ENCODE measurements around the gene MYO5C.
"Not testable (repeated sequence)": the region's sequence is repeated elsewhere in the genome, so short reads cannot be mapped to it uniquely, and the experiment has no call there.

MYO5C gene

GRCh38 chr15:52307847-52308246, 12.2 kb upstream of the MYO5C start:
- no peak for DNase-seq

DNA sequence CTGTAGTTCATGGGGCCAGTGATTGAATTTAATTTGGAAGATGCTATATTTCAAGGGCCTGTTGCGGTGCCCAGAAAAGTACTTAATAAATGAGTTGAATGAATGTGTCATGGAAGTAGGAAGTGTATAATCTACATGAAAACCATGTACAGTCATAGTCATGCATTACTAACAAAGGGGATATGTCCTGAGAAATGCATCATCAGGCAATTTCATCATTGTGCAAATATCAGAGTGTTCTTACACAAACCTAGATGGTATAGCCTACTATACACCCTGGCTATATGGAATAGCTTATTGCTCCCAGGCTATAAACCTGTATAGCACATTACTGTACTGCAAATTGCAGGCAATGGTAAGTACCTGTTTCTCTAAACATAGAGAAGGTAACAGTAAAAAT, 10.7 kb upstream of the MYO5C start:
- DNase-seq = no peak

DNA sequence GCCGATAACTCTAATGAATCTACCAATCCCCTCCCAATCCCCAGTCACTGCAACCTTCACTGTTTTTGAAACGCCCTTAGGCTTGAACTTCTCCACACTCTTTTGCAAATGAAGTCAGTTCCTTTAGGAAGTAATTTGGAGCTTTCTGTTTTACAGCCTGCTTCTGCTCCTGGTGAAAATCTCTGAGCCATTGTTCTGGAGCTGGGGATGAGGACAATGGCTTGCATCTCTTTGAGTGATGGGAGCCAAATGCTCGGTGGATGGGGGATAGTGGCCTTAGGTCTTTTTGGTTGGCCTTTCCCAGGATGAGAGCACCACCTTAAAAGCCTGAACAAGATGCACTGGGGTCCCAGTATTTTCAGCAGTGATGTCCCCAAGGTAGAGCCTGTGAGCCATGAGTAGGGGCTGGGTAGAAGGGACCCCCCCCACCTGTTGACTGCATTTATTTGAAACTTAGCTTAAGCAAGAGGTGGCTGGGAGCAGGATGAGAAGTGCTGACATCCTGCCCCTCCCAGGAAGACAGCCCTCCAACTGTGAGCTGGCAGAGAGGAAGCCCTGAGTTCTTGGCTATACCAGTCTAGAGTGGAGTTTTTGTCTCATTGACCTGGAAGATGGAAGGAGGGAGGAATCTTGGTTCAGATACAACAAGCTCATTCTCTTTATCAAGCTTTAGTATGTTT, 7.6 kb upstream of the MYO5C start:
- no peak for DNase-seq

DNA sequence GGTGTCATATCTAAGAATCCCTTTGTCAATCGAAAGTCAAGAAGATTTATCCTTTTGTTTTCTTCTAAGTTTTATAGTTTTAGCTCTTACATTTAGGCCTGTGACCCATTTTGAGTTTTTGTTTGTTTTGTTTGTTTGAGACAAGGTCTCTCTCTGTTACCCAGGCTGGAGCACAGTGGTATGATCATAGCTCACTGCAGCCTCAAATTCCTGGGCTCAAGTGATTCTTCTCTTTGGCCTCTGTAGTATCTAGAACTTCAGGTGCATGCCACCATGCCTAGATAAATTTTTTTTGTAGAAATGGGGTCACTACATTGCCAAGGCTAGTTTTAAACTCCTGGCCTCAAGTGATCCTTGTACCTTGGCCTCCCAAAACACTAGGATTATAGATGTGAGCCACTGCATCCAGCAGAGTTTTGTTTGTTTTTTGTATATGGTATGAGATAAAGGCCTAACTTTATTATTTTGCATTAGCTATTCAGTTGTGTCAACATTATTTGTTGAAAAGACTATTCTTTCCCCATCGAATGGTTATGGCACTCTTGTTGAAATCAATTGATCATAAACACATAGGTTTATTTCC, 5.8 kb upstream of the MYO5C start:
- no peak for DNase-seq

- no peak for DNase-seq
These were observed 653 bp downstream of the MYO5C start for GRCh38 chr15:52294881-52295420.

GRCh38 chr15:52292780-52293392, 2.7 kb downstream of the MYO5C start:
- no peak for DNase-seq

DNA sequence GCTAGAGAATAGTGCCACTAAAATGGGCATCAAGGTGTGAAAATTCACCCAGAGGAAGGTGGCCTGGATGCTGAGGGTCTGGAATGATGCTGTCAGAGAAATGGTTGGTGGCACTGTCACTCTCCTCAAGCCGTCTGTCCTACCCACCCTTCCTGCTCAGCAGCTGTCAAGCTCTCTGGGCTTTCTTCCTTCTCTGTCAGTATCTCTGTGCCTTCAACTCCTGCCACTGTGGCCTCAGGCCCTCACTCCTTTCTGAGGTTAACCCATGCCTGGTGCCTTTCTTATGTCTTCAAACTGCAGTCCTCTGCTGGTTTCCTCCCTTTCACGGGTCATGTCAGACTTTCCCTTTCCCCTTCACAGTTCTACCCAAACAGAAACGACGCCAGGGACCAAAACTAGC, 4.4 kb downstream of the MYO5C start:
- DNase-seq = no peak

DNA sequence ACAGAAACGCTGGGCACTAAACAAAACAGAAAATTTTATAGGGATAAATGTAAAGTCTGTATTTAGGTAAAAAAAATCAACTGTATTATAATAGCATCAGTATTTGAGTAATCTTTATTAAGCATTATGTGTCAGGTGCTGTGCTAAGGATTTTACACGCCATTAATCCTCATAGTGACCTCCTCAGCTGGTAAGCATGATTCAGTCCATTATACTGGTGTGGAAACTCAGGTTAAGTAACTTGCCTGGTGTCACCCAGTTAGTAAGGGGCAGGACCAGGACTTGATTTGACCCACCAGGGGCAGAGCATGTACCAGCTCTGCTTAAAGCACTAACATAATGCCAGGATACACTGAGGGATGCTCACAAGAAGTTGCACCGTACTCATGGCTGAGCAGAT, 4.8 kb downstream of the MYO5C start:
- DNase-seq = no peak

DNA sequence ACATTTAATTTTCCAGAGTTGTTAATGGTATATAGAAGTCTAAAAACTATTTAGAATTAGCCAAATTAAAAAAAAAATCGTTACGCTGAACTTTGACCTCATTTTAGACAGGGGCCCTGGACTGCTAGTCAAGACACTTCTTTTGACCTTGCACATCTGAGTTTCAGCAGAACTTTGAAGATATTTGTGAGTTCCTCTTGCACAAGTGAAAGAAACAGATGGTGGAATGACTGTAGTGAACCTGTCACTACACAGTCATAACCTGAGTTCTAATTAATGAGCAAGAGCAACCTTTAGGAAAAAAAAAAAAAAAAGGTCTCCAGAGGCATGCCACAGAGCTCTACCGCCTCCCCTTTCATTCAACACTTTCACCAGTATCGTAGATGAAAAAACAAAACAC, 5.3 kb downstream of the MYO5C start:
- no peak for DNase-seq

GRCh38 chr15:52289629-52290081, 5.9 kb downstream of the MYO5C start:
- no peak for DNase-seq

DNA sequence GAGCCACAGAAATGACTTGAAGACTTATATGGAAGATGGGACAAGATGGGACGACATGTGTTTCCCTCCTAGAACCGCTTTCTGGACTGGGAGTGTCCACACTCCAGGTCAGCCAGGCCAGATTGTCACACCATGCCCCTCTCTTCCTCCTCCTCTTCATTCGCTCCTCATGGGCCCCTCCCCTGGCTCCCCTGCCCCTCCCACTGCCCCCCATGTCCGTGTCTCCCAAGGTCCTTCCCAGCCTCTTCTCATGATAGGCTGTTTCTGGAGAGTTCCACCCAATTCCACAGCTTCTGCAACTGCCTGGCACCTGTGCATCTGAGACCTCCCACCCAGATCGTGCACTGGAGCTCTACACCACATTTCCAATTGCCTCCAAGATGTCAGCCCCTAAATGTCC, 6.6 kb downstream of the MYO5C start:
- no peak for DNase-seq

- no peak for DNase-seq
These were observed 7.3 kb downstream of the MYO5C start for GRCh38 chr15:52288051-52288942.

DNA sequence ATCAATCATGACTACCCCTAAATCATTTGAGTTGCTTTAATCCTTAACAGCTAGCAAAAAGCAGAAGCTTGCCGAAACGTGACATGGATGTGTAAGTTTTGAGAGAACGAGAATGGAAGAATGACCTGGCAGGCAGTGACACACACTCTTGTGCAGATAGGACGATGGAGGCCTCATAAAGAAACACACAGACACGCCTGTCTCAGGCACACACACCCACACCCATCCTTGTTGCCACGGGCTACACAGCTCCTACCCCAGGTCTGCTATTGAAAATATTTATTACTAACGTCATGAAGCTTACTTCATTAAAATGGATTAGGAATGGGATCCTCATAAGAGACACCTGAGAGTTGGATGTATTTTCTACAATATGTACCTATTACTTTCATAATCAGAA, 8.5 kb downstream of the MYO5C start:
- no peak for DNase-seq

- DNase-seq = not testable (repeated sequence)
These were observed 9.7 kb downstream of the MYO5C start for GRCh38 chr15:52285941-52286340.

- DNase-seq = no peak
These were observed 11.4 kb downstream of the MYO5C start for GRCh38 chr15:52284164-52284563.

- no peak for DNase-seq
These were observed 12.3 kb downstream of the MYO5C start for GRCh38 chr15:52283281-52283680.

GRCh38 chr15:52282418-52282817, 13.2 kb downstream of the MYO5C start:
- no peak for DNase-seq

DNA sequence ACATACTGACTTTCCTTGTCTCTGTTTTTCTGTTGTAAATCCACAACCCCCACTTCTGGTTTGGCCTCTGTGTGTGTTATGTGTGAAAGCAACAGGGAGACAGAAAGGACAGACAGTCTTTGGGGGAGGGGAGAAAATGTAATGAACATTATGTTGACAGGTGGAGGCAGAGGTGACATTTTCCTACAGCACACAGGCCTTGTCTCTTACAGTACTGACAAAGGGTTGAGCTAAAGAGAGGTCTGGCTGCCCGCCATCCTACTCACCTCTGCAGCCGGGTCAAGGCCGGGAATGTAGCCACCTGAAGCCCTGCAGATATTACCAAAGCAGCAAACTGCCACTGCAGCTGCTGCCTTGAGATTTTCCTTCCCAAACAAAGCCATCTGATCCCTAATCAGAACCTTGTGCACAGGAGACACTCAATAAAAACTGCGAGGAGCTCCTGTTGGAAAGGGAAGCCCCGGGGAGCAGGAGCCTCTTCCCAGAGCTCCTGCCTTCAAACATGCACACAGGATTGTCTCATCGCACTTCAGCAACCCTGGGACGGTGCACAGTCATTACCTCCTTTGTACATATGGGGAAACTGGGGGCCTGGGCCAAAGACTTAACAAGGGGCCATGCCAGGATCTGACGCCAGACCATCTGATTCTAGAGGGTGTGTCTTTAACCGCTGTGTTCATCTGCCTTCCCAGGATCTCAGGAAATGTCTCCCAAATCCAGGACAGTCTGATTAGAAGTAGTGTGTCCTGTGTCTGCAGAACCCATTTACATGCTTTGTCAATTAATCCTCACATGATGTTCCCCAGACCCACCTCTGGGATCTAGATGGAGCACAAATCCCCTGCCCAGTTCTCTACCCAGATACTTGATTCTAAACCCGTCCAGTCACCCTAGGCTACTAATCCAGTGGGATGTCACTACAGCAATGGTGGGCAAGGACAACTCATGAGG, 14.2 kb downstream of the MYO5C start:
- no peak for DNase-seq

GRCh38 chr15:52280326-52281084, 15.1 kb downstream of the MYO5C start:
- DNase-seq = no peak

GRCh38 chr15:52278636-52279367, 16.8 kb downstream of the MYO5C start:
- DNase-seq = no peak

Data from activated CD4-positive, CD25-positive, alpha-beta regulatory T cell (primary cell).